Posterior vena cava (tissue), 2 donors: ENCODE results near the gene PYY. TPM values are rescaled to one million over a fixed set of nuclear protein-coding genes. Genes with fewer than 3 reads are reported as not detected.
"Not testable (repeated sequence)": the region's sequence is repeated elsewhere in the genome, so short reads cannot be mapped to it uniquely, and the experiment has no call there.

Experiments used
- DNase-seq: peaks from one replicate; pipeline ENCODE4 v3.0.0-alpha.2; 2020; ENCODE audit warnings: low spot score
- intact Hi-C, 2 donors: fragments of 100-400 bp; cut with DNase I; formaldehyde crosslinking; loops; one replicate each; pipeline versions ENCODE4 v1.14.1 to v1.14.2; 2022 to 2023
- total RNA-seq, 2 donors: library from RNA; stranded (reverse); fragmentation: NEBNext Ultra II Directional; extraction: Animal tissue kit (Norgen Biotek cat#: 25700); gene quantifications; one replicate each; pipeline ENCODE4 v1.2.1, GENCODE V29; 2021
- donor health status: DM: yes; HTN: yes; CAD: no.
- donor health status: DM: yes; HTN: yes; CAD: no.

The PYY gene
- total RNA-seq, 2 donors from 2014 or later, result not detected

DNA sequence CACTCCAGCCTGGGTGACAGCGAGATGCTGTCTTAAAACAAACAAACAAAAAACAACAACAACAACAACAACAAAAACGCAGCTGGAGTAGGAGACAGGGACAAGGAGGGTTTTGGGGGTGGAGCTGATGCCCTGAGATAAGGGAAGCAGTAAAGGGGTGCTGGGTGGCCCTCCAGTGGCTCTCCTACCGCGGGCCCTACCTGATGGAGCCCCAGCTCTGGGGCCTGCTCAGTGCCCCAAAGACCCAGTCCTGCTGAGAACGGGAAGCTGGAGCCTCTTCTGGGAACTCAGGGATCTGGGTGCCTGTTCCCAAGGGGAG lies 29.4 kb upstream of the PYY start:
- intact Hi-C loops, result no loop called here
- peak; percentile 53 for DNase-seq

GRCh38 chr17:43982171-43982570 lies 28.4 kb upstream of the PYY start:
- DNase-seq, result peak; percentile 12
- intact Hi-C loops, result no loop called here

- DNase-seq, result no peak
- intact Hi-C loops, result no loop called here
Measured at GRCh38 chr17:43979671-43980070, 25.9 kb upstream of the PYY start.

DNA sequence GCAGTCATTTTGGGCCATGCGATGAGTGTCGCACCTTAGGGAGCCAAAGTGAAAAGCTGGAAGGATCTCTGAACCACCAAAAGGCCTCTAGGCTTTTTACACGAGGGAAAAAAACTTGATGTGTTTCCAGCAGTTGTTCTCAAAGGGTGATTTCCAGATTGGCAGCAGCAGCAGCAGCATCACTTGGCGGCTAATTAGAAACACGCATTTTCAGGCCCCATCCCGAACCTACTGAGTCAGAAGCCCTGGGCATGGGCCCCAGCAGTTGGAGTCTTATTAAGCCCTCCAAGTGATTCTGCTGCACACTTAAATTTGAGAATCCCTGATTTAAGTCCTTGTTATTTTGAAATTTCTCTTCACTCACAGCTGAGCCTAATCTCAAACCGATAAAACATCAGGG lies 25.3 kb upstream of the PYY start:
- intact Hi-C loops, result no loop called here
- DNase-seq, result no peak

DNA sequence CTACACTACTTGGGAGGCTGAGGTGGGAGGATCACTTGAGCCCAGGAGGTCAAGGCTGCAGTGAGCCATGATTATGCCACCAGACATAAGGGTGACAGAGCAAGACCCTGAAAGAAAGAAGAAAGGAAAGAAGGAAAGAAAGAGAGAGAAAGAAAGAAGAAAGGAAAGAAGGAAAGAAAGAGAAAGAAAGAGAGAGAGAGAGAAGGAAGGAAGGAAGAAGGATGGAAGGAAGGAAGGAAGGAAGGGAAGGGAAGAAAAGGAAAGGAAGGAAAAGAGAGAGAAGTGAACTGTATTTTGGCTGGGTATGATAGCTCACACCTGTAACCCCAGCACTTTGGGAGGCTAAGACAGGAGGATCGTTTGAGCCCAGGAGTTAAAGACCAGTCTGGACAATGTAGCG lies 24.3 kb upstream of the PYY start:
- DNase-seq, result no peak
- intact Hi-C loops, result no loop called here

DNA sequence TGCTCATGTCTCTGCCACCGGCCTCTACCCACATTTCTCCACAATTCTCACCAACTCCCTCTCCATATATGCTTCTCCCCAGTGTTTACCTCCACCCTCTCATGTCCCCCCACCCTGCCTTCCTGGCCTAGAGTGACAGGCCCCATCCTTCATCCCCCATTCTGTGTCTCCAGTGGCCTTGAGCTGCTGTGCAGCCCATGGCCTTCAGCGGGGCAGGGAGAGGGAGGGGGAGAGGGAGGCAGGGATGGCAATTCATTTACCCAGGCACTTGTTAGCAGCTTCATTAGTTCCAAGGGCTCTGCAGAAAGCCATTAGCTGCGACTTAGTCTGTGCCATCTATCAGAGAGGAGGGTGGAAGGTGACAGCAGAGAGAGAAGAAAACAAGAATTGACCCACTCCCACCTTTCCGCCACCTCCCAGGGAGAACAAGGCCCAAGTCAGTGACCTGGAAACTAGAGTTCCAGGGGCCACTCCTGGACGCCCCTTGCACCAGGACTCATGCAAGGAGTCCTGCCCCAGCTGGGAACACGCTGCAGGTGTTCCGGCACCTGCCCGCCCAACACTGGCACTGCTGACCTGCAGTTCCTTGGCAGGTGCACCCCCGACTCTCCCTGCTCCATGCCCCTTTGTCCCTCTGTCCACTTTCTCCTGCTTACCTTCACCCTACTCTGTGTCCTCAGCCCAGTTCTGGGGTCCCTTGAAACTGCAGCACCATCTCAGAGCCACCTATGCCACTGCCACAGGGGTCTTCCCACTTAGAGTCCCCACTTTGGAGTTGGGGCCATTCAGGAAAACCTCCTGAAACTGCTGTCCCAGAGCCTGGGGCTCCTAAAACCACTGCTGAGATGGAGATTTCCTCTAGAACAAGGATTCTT lies 23.5 kb upstream of the PYY start:
- peak; percentile 36 for DNase-seq
- intact Hi-C loops, result no loop called here

GRCh38 chr17:43975898-43976297 lies 22.2 kb upstream of the PYY start:
- intact Hi-C loops, result no loop called here
- no peak for DNase-seq

DNA sequence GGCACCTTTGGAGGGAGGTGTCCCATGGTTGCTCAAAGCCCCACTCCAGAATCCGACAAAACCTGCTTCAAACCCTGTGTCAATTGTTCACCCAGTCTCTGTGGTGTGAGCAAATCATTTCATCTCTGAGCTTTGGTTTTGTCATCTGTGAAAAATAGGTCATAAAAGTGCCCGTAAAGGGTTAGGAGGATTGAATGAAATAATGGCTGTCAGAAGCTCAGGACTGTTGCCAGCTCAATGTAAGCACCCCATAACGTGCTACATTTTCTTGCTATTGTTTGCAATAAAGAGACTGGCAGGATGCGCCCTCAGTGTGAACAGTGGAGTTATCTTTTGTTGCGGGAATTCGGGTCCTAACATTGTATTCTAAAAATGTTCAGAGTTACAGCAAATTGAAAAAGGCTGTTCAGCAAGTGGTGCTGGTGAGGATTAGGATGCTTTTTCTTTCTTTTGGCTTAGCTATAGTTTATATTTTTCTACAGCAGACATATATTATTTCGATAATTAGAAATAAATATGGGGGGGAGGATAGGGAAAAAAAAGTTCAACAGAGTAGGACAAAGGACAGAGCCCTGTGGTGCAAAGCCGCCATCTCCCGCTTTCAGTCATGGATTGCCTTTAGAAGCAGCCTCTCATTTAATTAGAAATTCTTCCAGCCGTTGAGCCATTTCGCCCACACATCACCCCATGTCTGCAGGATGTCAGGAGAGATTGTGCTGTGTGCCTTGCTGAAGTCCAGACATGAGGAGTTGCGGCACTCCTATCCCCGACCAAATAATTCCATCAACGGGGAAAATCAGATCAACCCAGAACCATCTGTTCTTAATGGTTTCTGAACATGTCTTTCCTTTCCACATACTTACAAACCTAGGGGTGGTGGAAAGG lies 20.9 kb upstream of the PYY start:
- intact Hi-C loops, result no loop called here
- peak; percentile 10 for DNase-seq

GRCh38 chr17:43972444-43973212 lies 18.9 kb upstream of the PYY start:
- peak; percentile 28 for DNase-seq
- intact Hi-C loops, result not testable (repeated sequence)

DNA sequence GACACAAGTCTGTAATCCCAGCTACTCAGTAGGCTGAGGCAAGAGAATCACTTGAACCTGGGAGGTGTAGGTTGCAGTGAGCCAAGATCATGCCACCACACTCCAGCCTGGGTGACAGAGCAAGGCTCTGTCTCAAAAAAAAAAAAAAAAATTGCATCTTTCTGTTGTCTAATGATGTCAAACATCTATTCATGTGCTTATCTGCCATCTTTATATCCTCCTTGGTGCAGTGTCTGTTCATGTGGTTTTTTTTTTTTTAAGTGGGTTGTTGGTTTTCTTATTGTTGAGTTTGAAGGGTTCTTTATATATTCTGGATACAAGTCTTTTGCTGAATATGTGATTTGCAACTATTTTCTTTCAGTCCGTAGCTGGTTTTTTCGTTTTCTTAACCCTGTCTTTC lies 17.7 kb upstream of the PYY start:
- intact Hi-C loops, result not testable (repeated sequence)

DNA sequence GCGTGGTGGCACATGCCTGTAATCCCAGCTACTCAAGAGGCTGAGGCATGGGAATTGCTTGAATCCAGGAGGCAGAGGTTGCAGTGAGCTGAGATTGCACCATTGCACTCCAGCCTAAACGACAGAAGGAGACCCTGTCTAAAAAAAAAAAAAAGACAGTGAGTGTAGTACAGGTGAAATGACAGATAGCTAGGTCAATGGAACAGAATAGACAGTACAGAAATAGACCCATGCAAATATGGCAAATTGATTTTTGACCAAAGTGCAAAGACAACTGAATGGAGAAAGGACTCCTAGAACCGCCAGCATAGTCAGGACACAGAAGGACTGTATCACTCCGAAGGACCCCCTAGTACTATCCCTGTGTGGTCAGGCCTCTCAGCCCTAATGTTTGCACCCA lies 16.6 kb upstream of the PYY start:
- intact Hi-C loops, result no loop called here
- DNase-seq, result peak; percentile 7

More for the DNA sequence above, 17.7 kb upstream of the PYY start:
- not testable (repeated sequence) for DNase-seq

DNA sequence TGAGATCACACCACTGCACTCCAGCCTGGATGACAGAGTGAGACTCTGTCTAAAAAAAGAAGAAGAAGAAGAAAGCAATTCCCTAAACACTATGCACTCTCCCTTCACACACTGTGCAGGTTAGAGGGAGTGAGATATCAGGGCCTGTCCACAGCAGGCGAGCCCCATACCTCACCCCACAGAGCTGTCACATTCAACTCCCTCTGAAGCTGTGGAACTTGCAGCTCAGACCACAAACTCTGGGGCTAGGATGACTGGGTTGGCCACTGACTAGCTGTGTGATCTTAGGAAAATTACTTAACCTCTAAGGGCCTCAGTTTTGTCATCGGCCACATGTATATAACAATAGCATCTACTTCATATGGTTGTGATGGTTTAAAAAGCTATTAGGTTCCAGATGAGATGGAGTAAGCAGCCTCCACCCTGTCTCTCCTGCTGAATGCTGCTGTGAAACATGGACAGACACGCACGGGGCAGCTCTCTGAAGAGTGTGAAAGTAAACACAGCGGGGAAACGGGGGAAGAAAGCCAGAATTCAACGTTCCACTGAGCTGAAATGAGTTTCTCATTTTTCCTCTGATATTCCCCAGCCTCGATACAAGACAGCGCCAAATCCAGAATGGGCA lies 13.6 kb upstream of the PYY start:
- intact Hi-C loops, result no loop called here
- DNase-seq, result peak; percentile 31

- DNase-seq, result no peak
- intact Hi-C loops, result no loop called here
Measured at GRCh38 chr17:43966276-43966675, 12.5 kb upstream of the PYY start.

GRCh38 chr17:43962479-43962878 lies 8.7 kb upstream of the PYY start:
- DNase-seq, result peak; percentile 26
- intact Hi-C loops, result no loop called here

GRCh38 chr17:43961954-43962353 lies 8.2 kb upstream of the PYY start:
- DNase-seq, result no peak
- intact Hi-C loops, result no loop called here

DNA sequence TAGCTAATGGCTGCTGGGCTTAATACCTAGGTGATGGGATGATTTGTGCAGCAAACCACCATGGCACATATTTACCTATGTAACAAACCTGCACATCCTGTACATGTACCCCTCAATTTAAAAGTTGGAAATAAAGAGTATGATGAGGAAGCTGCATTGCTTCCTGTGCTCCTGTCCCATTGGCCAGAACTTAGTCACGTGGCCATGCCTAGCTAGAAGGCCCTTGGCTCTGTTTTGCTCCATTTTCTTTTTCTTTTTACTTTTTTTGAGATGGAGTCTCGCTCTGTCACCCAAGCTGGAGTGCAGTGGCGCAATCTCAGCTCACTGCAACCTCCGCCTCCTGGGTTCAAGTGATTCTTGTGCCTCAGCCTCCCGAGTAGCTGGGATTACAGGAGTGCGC lies 7.6 kb upstream of the PYY start:
- DNase-seq, intact Hi-C loops: not testable (repeated sequence)

DNA sequence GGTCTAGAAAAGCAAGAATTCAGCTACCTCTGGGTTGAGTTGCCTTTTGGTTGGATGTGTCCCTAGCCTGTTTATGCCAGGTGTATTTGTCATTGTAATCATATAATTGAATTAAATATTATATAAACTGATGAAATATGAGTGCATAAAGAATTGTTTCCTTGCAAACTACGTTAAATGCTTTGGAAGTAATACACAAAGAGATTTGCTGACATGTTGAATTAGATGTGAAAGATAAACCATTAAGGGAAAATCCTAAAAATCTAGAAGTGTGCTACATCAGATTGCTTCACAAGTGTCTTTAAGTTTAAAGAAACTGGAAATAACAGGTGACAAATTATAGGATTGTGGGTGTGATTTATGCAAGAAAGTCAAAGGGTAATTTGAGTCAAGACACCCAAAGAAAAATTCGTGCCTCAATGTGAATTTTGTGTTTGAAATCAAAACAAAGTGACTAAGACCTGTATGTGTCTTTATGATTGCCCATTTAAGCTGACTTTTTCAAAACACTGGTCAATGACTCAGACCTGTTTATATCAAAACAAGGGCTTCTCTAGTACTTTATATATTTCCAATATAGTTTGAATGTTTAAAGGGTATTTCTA lies 5.1 kb upstream of the PYY start:
- DNase-seq, result no peak
- intact Hi-C loops, result no loop called here

DNA sequence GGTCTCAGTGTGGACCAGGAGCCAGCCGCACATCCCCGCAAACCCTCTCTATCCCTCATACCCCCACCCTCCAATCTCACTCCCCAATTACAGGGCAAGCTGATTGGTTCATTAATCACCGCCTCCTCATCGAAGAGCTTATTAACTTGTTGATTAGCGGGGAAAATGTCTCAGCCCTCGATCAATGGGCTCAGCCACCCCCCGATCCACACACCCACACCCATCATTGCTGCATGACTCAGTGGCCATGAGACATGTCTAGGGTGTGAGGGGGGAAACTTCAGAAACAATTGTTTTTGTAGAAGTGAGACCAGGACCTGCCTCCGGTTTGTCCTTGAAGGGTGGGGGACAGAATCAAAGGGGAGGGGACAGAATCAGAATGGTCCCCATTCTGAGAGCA lies 2.5 kb upstream of the PYY start:
- intact Hi-C loops, result no loop called here
- DNase-seq, result no peak
